OCI-LY7 (cell line): ENCODE data around the gene ROMO1. TPM values are rescaled to one million over a fixed set of nuclear protein-coding genes. Genes with fewer than 3 reads are reported as not detected.

Experiments
- BruUV-seq: library from RNA; stranded (reverse); fragments of 400-500 nt; replicated peaks from 2 replicates; lab custom pipeline; 2021; lab: Mats Ljungman, UMichigan
- CTCF ChIA-PET: fragments of 300-600 bp; sonication (Branson Sonifier 250); formaldehyde crosslinking; loops from one replicate; lab custom pipeline; 2022; ENCODE audit warnings: antibody characterized with exemption; ENCODE audit not compliant: unreplicated experiment; lab: Charles Lee
- POLR2A ChIA-PET: fragments of 300-600 bp; sonication (Branson Sonifier 250); formaldehyde crosslinking; loops from one replicate; lab custom pipeline; 2022; ENCODE audit warnings: antibody characterized with exemption; lab: Charles Lee
- DNase-seq: peaks from one replicate; pipeline ENCODE4 v3.0.0-alpha.2; 2015; ENCODE audit warnings: low spot score
- H2AFZ ChIP-seq: fragments of 200-600 bp; sonication (generic), shearing (Covaris generic); 2 replicates; pipeline ENCODE4 v1.6.1; 2014; ENCODE audit warnings: mild to moderate bottlenecking, antibody characterized with exemption, low read length, moderate library complexity
- H3K27ac ChIP-seq: fragments of 200-600 bp; sonication (generic); 2 replicates; pipeline ENCODE4 v1.5.1; 2014; ENCODE audit warnings: mixed run types, low read depth, mild to moderate bottlenecking, moderate library complexity, low read length, inconsistent platforms; ENCODE audit not compliant: poor library complexity, severe bottlenecking
- H3K36me3 ChIP-seq: fragments of 200-600 bp; sonication (generic); 2 replicates; pipeline ENCODE4 v1.6.1; 2014; ENCODE audit warnings: mild to moderate bottlenecking, antibody characterized with exemption, low read length, moderate library complexity, mixed read lengths; ENCODE audit not compliant: insufficient read depth
- H3K4me1 ChIP-seq: fragments of 200-600 bp; sonication (generic); 2 replicates; pipeline ENCODE4 v1.5.1; 2014; ENCODE audit warnings: mild to moderate bottlenecking, low read length; ENCODE audit not compliant: insufficient read depth, poor library complexity, severe bottlenecking
- H3K4me2 ChIP-seq: fragments of 200-600 bp; sonication (generic); 2 replicates; pipeline ENCODE4 v1.6.1; 2014; ENCODE audit warnings: mild to moderate bottlenecking, low read length
- H3K4me3 ChIP-seq: fragments of 200-600 bp; sonication (generic); 2 replicates; pipeline ENCODE4 v1.5.1; 2014; ENCODE audit warnings: mild to moderate bottlenecking, low read depth, low read length; ENCODE audit not compliant: poor library complexity, severe bottlenecking
- H3K79me2 ChIP-seq: fragments of 200-600 bp; sonication (generic); 2 replicates; pipeline ENCODE4 v1.6.1; 2016; ENCODE audit warnings: low read depth, mild to moderate bottlenecking, low read length, moderate library complexity, mixed read lengths; ENCODE audit not compliant: insufficient read depth
- H3K9me2 ChIP-seq: fragments of 200-600 bp; sonication (generic); 2 replicates; pipeline ENCODE4 v1.6.1; 2016; ENCODE audit warnings: mild to moderate bottlenecking, low read length, mixed read lengths; ENCODE audit not compliant: insufficient read depth
- H3K9me3 ChIP-seq: fragments of 200-600 bp; sonication (generic); 2 replicates; pipeline ENCODE4 v1.6.1; 2014; ENCODE audit warnings: mild to moderate bottlenecking, mixed run types, low read length, mixed read lengths
- H4K20me1 ChIP-seq: fragments of 200-600 bp; sonication (generic); 2 replicates; pipeline ENCODE4 v1.6.1; 2014; ENCODE audit warnings: mild to moderate bottlenecking, antibody characterized with exemption, low read length, moderate library complexity, mixed read lengths; ENCODE audit not compliant: insufficient read depth
- CTCF ChIP-seq: fragments of 200-600 bp; sonication (generic); conservative IDR thresholded peaks from 2 replicates; pipeline ENCODE4 v1.5.1; 2014; ENCODE audit warnings: mild to moderate bottlenecking, antibody characterized with exemption, low read length, moderate library complexity, mixed read lengths
- EZH2phosphoT487 ChIP-seq: fragments of 200-600 bp; sonication (generic); IDR thresholded peaks from 2 replicates; pipeline ENCODE4 v1.6.1; 2018; ENCODE audit warnings: low read depth, borderline replicate concordance, mild to moderate bottlenecking, mixed run types, antibody characterized with exemption, low read length, moderate library complexity, mixed read lengths
- intact Hi-C: fragments of 100-400 bp; cut with micrococcal nuclease; formaldehyde crosslinking; loops from one replicate; pipeline ENCODE4 v1.10.0; 2022; ENCODE audit not compliant: unreplicated experiment
- total RNA-seq, 2 experiments: library from RNA; depleted of rRNA in 1 of 2; stranded (reverse); fragments of >200 nt in 1 of 2; shearing (Covaris generic) in 1 of 2; gene quantifications; 2 replicates each; pipeline ENCODE4 v1.2.3, GENCODE V29; 2014 to 2022

ROMO1 gene
- total RNA-seq, 2 experiments from 2014 or later: 164 to 393 TPM

GRCh38 chr20:35731862-35732643 lies 32.8 kb downstream of the ROMO1 start:
- BruUV-seq: no TSS peak
- intact Hi-C loops: no loop called here
- Histone ChIP-seq H3K9me2 (no peaks in the 10 kb centered on the region), H3K79me2 (peaks cover 95% of the 10 kb centered on the region), H2AFZ (no peak overlapping the region), H3K4me3 (no peak overlapping the region), H3K27ac (no peak overlapping the region), H3K36me3 (peaks cover 99% of the 10 kb centered on the region), H4K20me1 (peaks cover 65% of the 10 kb centered on the region), H3K9me3 (no peaks in the 10 kb centered on the region), H3K4me2 (no peak overlapping the region), H3K4me1 (peaks cover 20% of the 10 kb centered on the region)
- DNase-seq: no peak
- ChIA-PET CTCF (no interaction called here), POLR2A (no interaction called here)
- TF ChIP-seq EZH2phosphoT487: no peak
- TF ChIP-seq CTCF: no peak

GRCh38 chr20:35732644-35732982 lies 33.4 kb downstream of the ROMO1 start:
- Histone ChIP-seq H2AFZ (no peak overlapping the region), H3K4me2 (no peak overlapping the region), H3K9me2 (no peaks in the 10 kb centered on the region), H3K9me3 (no peaks in the 10 kb centered on the region), H4K20me1 (peaks cover 65% of the 10 kb centered on the region), H3K36me3 (peaks cover 100% of the 10 kb centered on the region), H3K27ac (no peak overlapping the region), H3K79me2 (peaks cover 97% of the 10 kb centered on the region), H3K4me3 (no peak overlapping the region), H3K4me1 (peaks cover 20% of the 10 kb centered on the region)
- TF ChIP-seq CTCF: no peak
- TF ChIP-seq EZH2phosphoT487: no peak
- no TSS peak for BruUV-seq
- intact Hi-C loops: no loop called here
- ChIA-PET POLR2A (no interaction called here), CTCF (no interaction called here)
- DNase-seq: no peak

GRCh38 chr20:35734374-35734773 lies 35.2 kb downstream of the ROMO1 start:
- intact Hi-C loops: no loop called here
- Histone ChIP-seq H3K36me3 (peaks cover 100% of the 10 kb centered on the region), H2AFZ (no peak overlapping the region), H3K9me2 (no peaks in the 10 kb centered on the region), H3K9me3 (no peaks in the 10 kb centered on the region), H3K4me1 (peaks cover 32% of the 10 kb centered on the region), H3K4me2 (0 out of 2 replicates have a peak overlapping the region, but pooled peaks have one; percentile 0), H3K79me2 (peaks cover 100% of the 10 kb centered on the region), H3K27ac (no peak overlapping the region), H3K4me3 (no peak overlapping the region), H4K20me1 (peaks cover 75% of the 10 kb centered on the region)
- ChIA-PET POLR2A (no interaction called here), CTCF (no interaction called here)
- no TSS peak for BruUV-seq
- TF ChIP-seq CTCF (no peak), EZH2phosphoT487 (no peak)
- DNase-seq: no peak
